ENCODE results near the gene FMO4. TPM values are rescaled to one million over a fixed set of nuclear protein-coding genes. Genes with fewer than 3 reads are reported as not detected.

FMO4 gene
- polyA plus RNA-seq, 1 donor from 2014 or later, result not detected

DNA sequence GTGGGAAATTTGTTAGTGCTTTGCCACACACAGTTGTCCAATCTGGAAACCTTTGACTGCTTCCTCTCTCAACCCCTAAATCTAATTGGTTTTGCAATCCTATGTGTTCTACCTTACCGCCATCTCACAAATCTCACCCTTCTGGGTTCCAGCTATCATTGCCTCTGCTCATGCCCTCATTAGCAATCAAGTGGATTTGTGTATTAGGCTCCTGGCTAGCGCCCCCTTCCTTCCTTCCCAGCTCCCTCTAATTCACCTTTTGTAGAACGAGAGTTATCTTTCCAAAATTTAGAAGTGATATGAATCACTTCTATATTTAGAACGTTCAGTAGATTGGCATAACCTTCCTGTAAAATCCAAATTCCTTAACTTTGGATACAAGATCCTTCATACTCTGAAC, 47.1 kb upstream of the FMO4 start:
- no peaks in the 10 kb centered on the region for H3K9me2 ChIP-seq (ENCODE audit: insufficient read depth, low read length)
- H3K27me3 ChIP-seq (ENCODE audit: insufficient read depth, low read depth, low read length), result no peaks in the 10 kb centered on the region
- no peaks in the 10 kb centered on the region for H4K20me1 ChIP-seq (ENCODE audit: insufficient read depth)
- TF ChIP-seq SMC3 (conservative IDR thresholded peaks at IDR 0.05; ENCODE audit: poor library complexity) (no peak), CTCF (IDR thresholded peaks at IDR 0.05; ENCODE audit: poor library complexity, severe bottlenecking) (no peak), EP300 (conservative IDR thresholded peaks at IDR 0.05; ENCODE audit: poor library complexity, severe bottlenecking) (no peak), MXI1 (conservative IDR thresholded peaks at IDR 0.05; ENCODE audit: poor library complexity, severe bottlenecking) (no peak), TAF1 (IDR thresholded peaks at IDR 0.05; ENCODE audit: low read depth) (no peak), EZH2 (IDR thresholded peaks at IDR 0.05; ENCODE audit: borderline replicate concordance, insufficient read depth, low read length, poor library complexity, severe bottlenecking) (no peak), RAD21 (conservative IDR thresholded peaks at IDR 0.05) (no peak), POLR2AphosphoS5 (IDR thresholded peaks at IDR 0.05) (no peak)
- TF ChIP-seq, protein P1, sequence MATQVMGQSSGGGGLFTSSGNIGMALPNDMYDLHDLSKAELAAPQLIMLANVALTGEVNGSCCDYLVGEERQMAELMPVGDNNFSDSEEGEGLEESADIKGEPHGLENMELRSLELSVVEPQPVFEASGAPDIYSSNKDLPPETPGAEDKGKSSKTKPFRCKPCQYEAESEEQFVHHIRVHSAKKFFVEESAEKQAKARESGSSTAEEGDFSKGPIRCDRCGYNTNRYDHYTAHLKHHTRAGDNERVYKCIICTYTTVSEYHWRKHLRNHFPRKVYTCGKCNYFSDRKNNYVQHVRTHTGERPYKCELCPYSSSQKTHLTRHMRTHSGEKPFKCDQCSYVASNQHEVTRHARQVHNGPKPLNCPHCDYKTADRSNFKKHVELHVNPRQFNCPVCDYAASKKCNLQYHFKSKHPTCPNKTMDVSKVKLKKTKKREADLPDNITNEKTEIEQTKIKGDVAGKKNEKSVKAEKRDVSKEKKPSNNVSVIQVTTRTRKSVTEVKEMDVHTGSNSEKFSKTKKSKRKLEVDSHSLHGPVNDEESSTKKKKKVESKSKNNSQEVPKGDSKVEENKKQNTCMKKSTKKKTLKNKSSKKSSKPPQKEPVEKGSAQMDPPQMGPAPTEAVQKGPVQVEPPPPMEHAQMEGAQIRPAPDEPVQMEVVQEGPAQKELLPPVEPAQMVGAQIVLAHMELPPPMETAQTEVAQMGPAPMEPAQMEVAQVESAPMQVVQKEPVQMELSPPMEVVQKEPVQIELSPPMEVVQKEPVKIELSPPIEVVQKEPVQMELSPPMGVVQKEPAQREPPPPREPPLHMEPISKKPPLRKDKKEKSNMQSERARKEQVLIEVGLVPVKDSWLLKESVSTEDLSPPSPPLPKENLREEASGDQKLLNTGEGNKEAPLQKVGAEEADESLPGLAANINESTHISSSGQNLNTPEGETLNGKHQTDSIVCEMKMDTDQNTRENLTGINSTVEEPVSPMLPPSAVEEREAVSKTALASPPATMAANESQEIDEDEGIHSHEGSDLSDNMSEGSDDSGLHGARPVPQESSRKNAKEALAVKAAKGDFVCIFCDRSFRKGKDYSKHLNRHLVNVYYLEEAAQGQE (IDR thresholded peaks at IDR 0.05; ENCODE audit: borderline replicate concordance), result no peak
- H3K9me3 ChIP-seq (ENCODE audit: low read length), result no peaks in the 10 kb centered on the region
- no peak overlapping the region for H2AFZ ChIP-seq (ENCODE audit: low read depth, low read length)
- H3K4me3 ChIP-seq (ENCODE audit: low read length), result no peak overlapping the region
- no peaks in the 10 kb centered on the region for H3K36me3 ChIP-seq (ENCODE audit: insufficient read depth, low read length)
- no peak overlapping the region for H3K27ac ChIP-seq (ENCODE audit: low read length)
- H3K4me2 ChIP-seq (ENCODE audit: low read length), result no peak overlapping the region
- H3F3A ChIP-seq (ENCODE audit: insufficient read depth, low read length, poor library complexity, severe bottlenecking), result no peaks in the 10 kb centered on the region
- no peak overlapping the region for H3K9ac ChIP-seq (ENCODE audit: low read length)
- H3K79me2 ChIP-seq (replicated peaks; ENCODE audit: insufficient read depth, low read length), result no peaks in the 10 kb centered on the region

- Histone ChIP-seq H3K9me3 (ENCODE audit: low read length) (no peaks in the 10 kb centered on the region), H3K9me2 (ENCODE audit: insufficient read depth, low read length) (no peaks in the 10 kb centered on the region), H2AFZ (ENCODE audit: low read depth, low read length) (no peak overlapping the region), H3K4me2 (ENCODE audit: low read length) (no peak overlapping the region), H3K36me3 (ENCODE audit: insufficient read depth, low read length) (no peaks in the 10 kb centered on the region), H4K20me1 (ENCODE audit: insufficient read depth) (no peaks in the 10 kb centered on the region), H3K27me3 (ENCODE audit: insufficient read depth, low read depth, low read length) (no peaks in the 10 kb centered on the region), H3K27ac (ENCODE audit: low read length) (no peak overlapping the region), H3K79me2 (replicated peaks; ENCODE audit: insufficient read depth, low read length) (no peaks in the 10 kb centered on the region), H3K9ac (ENCODE audit: low read length) (no peak overlapping the region), H3K4me3 (ENCODE audit: low read length) (no peak overlapping the region), H3F3A (ENCODE audit: insufficient read depth, low read length, poor library complexity, severe bottlenecking) (no peaks in the 10 kb centered on the region)
- TF ChIP-seq EZH2 (IDR thresholded peaks at IDR 0.05; ENCODE audit: borderline replicate concordance, insufficient read depth, low read length, poor library complexity, severe bottlenecking), result no peak
- no peak for TF ChIP-seq EP300 (conservative IDR thresholded peaks at IDR 0.05; ENCODE audit: poor library complexity, severe bottlenecking)
- TF ChIP-seq MXI1 (conservative IDR thresholded peaks at IDR 0.05; ENCODE audit: poor library complexity, severe bottlenecking), result no peak
- TF ChIP-seq POLR2AphosphoS5 (IDR thresholded peaks at IDR 0.05), result no peak
- no peak for TF ChIP-seq RAD21 (conservative IDR thresholded peaks at IDR 0.05)
- no peak for TF ChIP-seq SMC3 (conservative IDR thresholded peaks at IDR 0.05; ENCODE audit: poor library complexity)
- TF ChIP-seq TAF1 (IDR thresholded peaks at IDR 0.05; ENCODE audit: low read depth), result no peak
- TF ChIP-seq, protein P1 (IDR thresholded peaks at IDR 0.05; ENCODE audit: borderline replicate concordance), result no peak
- no peak for TF ChIP-seq CTCF (IDR thresholded peaks at IDR 0.05; ENCODE audit: poor library complexity, severe bottlenecking)
Observed at GRCh38 chr1:171267391-171267790, 46.6 kb upstream of the FMO4 start.
